NCI-H226 (cell line): ENCODE data around the gene FAM237A.

Experiments used
- DNase-seq: peaks from one replicate; pipeline ENCODE4 v3.0.0-alpha.2; 2015

Gene FAM237A

GRCh38 chr2:206642075-206643025 is at the start of gene FAM237A:
FAM237A (plus strand) TSS chr2:206642487; CDS start chr2:206644237, 1,750 bp downstream.
- DNase-seq, result no peak

DNA sequence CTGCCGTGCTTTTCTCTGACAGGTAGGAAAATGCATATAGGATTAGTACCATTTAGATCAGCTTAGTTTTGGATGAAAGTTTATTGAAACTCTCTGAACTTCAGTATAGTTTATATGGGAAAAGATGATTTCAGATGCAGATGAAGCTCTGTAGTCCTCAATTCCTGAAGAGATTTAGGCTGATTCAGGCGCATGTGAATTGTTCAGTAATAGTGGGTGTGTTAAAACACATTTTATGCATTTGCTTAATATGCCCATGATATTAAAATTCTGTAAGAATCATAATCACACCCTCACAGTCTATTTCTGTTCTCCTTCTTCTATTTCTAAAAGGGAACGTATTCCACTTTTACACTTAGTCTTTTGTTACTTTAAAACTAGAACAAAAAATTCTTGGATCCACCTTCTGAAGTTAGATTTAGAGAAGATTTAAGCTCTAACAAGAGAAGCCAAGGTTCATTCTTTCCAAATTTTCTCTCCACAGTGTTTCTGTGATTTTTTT is 44.5 kb upstream of the FAM237A start:
- DNase-seq, result no peak

DNA sequence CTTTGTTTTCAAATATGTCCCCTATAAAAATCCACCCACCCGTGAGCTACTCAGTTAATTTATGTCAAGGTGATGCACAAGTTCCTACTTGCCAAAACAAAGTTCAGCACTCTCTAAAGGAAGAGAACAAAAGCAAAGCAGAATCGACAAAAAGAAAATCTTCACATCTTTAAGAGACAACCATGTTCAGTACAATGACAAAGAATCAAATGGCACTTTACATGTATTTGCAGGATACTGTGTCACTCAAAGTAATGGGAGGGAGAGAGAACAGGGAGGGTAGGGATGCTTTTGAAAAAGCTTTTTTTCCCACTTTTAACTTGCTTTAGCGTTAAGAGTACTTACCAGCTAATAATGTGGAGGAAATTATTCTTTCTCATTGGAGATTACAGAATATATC is 39.0 kb upstream of the FAM237A start:
- no peak for DNase-seq

DNA sequence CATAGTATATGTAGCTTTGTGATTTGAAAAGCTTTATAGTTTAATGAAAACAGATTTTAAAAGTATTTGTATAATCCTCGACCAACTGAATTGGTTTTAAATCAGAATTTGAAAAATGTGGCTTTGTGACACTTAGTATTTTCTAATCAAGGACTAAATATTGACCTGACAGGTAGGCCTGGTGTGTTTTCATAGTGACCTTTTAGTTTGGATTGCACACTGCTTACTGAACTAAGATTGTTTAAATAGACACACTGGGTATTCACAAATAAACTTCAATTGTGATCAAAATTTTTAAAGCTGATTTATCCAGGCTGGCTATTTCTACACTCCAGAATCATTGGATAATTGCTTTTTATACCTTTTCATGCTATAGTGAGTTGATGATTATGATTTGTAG is 31.8 kb upstream of the FAM237A start:
- no peak for DNase-seq

- no peak for DNase-seq
Observed at GRCh38 chr2:206611191-206611590, 31.1 kb upstream of the FAM237A start.

DNA sequence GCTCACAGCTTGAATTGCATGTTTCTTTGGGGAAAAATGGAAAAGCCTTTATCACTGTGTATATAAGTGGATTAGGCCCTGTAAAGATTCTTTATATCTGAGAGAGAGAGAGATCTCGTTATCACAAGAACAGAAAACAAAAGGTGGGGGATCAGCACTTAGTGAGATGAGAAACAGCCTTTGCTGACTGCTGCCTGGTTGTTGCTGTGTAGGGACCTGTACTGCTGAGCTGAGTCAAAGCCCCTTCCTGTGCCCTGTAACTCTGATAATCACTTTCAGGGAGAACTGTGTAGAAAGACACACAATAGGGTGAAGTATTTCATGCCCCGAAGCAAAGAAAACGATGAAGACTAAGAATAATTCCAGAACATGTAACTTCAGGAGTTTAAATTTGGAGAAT is 30.6 kb upstream of the FAM237A start:
- DNase-seq, result no peak

DNA sequence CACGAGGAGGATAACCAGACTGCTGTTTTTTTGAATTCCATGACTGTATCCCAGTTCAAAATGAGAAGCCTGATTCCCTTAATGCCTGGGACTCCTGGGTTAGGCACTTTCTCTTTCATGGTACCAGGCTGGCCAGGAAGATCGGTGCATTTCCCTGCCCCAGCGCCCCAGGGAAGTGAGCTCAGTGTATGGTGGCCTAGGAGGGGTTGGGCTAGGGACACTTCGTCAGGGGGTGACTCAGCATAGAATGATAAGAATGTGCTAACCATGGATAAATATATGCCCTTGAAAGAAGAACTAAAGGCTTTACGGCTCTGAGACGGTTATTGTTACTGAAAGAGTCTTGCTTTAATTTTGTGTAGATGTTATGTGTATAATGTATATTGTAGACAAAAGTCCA is 27.5 kb upstream of the FAM237A start:
- DNase-seq, result no peak

DNA sequence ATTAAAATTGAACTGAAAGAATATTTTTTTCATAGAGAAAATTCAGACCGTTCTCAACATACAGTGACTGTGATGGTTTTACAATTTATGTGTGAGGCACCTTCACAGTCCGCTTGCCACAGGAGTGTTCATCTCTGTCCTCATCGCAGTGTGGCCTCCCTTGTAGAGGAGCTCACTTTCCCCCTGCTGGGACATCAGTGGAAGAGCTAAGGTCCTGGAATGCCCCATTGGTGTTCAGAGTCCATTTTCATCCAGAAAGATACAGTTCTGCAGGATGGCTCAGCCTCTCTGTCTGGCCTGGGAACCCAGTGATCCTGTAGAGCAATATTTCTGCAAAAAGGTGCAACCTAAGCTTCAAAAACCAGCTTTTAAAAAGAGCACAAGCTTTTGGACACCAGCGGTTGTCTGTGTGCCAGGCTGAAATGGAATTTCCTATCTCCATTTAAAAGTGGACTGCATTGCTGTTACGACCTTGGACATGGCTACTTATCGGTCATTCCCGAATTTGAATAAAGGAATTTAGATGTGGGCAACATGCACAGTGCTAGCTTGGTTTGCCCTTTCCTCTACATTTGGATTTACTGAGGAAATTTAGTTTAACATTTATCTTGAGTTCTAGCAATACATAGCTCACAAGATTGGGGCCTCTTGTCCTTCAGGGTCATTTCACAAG is 26.7 kb upstream of the FAM237A start:
- no peak for DNase-seq

DNA sequence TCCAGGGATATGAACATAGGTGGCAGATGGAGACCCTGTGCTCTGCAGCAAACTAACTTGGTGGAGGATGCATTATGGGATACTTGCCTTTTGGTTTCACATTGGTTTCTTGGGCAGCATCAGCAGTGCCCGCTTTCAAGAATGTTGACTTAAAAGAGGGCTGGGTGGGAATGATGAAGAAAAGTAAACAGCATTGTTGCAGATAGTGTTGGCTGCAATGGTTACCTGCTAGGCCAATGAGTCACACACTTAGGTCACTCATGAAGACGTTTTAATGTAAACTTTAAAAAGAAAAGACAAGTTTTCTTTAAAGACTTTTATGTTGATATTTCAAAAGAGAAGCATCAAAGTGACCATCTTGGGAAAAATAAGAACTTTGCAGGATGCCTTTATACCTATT is 26.1 kb upstream of the FAM237A start:
- no peak for DNase-seq

- DNase-seq, result no peak
Observed at GRCh38 chr2:206619011-206619410, 23.3 kb upstream of the FAM237A start.

- no peak for DNase-seq
Observed at GRCh38 chr2:206626108-206626507, 16.2 kb upstream of the FAM237A start.

DNA sequence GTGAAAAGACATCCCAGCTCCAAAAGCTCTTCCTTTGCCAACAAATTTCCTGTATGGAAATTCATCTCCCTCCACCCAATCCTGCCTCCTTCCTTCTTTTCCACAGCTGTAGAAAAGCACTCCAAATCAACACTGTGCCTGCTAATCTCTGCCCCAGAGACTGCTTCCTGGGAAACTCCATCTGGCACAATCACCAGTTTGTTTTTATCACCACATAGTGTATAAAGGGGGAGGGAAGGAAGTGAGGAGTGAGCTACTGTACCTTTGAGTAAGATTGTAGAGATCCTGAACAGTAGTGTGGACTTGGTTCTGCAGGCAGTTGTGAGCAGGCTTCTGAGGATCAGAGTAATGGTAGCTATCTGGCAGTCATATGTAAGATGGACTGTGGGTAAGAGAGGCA is 14.7 kb upstream of the FAM237A start:
- no peak for DNase-seq

DNA sequence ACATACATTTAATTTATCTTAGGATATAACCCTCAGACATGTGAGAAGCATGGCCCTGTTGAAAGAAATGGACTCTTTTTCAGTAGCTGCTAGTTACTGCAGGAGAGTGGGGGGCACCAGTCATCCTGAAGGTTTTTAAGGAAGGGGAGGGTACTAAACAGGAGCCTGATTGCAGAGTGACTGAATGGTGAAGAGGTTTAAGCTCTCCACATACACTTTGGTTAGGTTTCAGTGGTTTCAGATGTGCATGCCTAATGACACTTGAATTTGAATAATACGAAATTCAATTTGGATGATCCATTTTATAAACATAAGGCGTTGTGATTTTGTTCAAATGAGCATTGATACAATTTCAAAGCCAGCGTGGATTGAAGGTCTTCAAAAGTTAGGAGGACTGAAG is 10.9 kb upstream of the FAM237A start:
- no peak for DNase-seq

GRCh38 chr2:206635015-206635414 is 7.3 kb upstream of the FAM237A start:
- peak; percentile 23 for DNase-seq

GRCh38 chr2:206639636-206640035 is 2.7 kb upstream of the FAM237A start:
- no peak for DNase-seq

- no peak for DNase-seq
Observed at GRCh38 chr2:206641226-206641625, 1.1 kb upstream of the FAM237A start.

- no peak for DNase-seq
Observed at GRCh38 chr2:206647985-206648384, 5.7 kb downstream of the FAM237A start.

GRCh38 chr2:206657087-206657486 is 14.8 kb downstream of the FAM237A start:
- no peak for DNase-seq

DNA sequence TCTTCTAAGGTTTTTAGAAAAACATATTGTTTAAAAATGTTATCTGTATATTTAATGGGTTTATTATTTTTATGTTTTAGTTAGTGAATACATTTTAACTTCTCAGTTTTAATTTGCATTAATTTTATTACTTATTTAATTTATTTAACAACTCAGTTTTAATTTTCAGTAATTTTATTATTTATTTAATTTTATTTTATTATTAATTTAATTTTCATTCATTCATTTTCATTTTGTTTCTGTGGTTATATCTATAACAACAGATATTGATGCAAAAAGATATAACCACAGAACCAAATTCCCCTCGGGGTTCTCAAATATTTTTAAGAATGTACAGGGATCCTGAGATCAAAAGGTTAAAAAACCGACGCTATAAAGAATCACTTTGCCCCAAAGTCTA is 23.0 kb downstream of the FAM237A start:
- no peak for DNase-seq

GRCh38 chr2:206670531-206671319 is 28.4 kb downstream of the FAM237A start:
- DNase-seq, result no peak

GRCh38 chr2:206683546-206683945 is 41.3 kb downstream of the FAM237A start:
- DNase-seq, result no peak

DNA sequence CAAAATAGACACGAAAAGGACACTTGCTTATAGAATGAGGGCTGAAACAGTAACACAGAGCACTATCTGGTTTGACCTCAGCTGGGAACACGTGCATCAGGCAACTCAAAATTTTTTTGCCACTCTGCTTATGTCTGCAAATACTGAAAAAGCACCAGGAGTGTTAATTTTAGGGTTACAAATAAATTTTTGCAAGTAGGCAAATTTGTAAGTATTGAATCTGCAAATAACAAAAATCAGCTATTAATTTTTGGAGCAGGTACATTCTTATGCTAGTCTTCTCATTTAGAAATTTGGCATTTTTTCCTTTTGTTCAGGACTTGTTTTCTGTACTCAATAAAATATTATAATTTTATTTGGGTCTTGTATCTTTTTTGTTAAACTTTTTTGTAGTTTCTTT is 46.2 kb downstream of the FAM237A start:
- DNase-seq, result no peak

DNA sequence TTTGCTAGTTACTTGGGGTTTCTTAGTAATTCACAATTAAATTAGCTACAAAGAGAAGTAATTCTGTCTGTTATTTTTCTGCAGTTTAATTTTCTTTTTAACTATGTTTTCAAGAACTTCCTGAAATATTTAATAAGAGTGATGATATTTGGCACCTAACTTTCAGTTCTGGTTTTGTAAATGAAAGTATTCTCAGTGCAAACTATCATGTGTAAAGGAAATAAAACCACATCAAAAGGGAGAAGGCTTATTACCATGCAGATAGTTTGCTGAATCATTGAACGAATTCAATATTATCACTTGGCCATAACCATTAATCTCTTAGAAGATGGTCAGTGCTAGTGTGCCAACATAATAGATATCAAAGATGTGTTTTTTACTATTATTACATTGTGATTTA is 46.7 kb downstream of the FAM237A start:
- no peak for DNase-seq
